Measurements from ENCODE around the gene NDRG4.

DNA sequence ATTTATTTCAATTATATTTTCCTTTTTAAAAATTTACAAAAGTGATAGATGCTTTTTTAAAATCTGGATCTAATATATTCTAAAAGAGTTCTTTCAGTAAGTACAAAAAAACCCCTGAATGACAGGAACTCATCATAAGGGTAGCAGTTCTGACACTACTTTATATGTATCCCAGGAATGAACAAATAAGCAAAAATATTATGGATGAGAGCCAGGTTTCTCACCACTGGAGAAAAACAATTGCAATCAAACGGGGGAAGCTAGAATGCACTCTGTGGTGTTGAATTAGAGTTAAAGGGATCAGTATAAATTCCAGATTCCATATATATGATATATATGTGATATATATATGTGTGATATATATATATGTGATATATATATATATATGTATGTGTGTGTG lies 23.2 kb upstream of the NDRG4 start:
- TF ChIP-seq CREB1 (CRISPR knock-in tag; IDR thresholded peaks at IDR 0.05; ENCODE audit: low read depth) (no peak), EZH2phosphoT487 (IDR thresholded peaks at IDR 0.05; ENCODE audit: unreplicated experiment) (no peak)
- TF ChIP-seq, protein P1, sequence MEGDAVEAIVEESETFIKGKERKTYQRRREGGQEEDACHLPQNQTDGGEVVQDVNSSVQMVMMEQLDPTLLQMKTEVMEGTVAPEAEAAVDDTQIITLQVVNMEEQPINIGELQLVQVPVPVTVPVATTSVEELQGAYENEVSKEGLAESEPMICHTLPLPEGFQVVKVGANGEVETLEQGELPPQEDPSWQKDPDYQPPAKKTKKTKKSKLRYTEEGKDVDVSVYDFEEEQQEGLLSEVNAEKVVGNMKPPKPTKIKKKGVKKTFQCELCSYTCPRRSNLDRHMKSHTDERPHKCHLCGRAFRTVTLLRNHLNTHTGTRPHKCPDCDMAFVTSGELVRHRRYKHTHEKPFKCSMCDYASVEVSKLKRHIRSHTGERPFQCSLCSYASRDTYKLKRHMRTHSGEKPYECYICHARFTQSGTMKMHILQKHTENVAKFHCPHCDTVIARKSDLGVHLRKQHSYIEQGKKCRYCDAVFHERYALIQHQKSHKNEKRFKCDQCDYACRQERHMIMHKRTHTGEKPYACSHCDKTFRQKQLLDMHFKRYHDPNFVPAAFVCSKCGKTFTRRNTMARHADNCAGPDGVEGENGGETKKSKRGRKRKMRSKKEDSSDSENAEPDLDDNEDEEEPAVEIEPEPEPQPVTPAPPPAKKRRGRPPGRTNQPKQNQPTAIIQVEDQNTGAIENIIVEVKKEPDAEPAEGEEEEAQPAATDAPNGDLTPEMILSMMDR (conservative IDR thresholded peaks at IDR 0.05; ENCODE audit: low read depth in 2 of 2) = no peak
